Stimulated activated naive CD8-positive, alpha-beta T cell treated with anti-CD3 and anti-CD28 coated beads, Interleukin-15, Interleukin-2, amounts not matched to agents 100 U/mL and 50 U/mL, for 24 hours (primary cell): ENCODE data around the gene PAF1.
"Not testable (repeated sequence)": the region's sequence is repeated elsewhere in the genome, so short reads cannot be mapped to it uniquely, and the experiment has no call there.

ENCODE experiments used
- ATAC-seq: fragments of 150-1000 bp; cut with Tn5 transposase; one replicate; pipeline ENCODE4 v1.10.0; 2021
- DNase-seq: peaks from one replicate; pipeline ENCODE4 v3.0.0; 2021

Gene PAF1

GRCh38 chr19:39352381-39353255, 38.3 kb downstream of the PAF1 start:
- ATAC-seq, result no peak
- DNase-seq, result no peak

- DNase-seq (peak; percentile 35), ATAC-seq (peak; percentile 85)
Measured at GRCh38 chr19:39351537-39352064, 39.3 kb downstream of the PAF1 start.

- DNase-seq (no peak), ATAC-seq (no peak)
Measured at GRCh38 chr19:39350156-39350555, 40.8 kb downstream of the PAF1 start.

- ATAC-seq (no peak), DNase-seq (no peak)
Measured at GRCh38 chr19:39349326-39349725, 41.6 kb downstream of the PAF1 start.

- DNase-seq (no peak), ATAC-seq (peak; percentile 17)
Measured at GRCh38 chr19:39347332-39348164, 43.4 kb downstream of the PAF1 start.

GRCh38 chr19:39345956-39346355, 45.0 kb downstream of the PAF1 start:
- no peak for DNase-seq

GRCh38 chr19:39342647-39343305, 48.1 kb downstream of the PAF1 start:
- DNase-seq, result no peak
- ATAC-seq, result no peak

More at GRCh38 chr19:39345956-39346355, 45.0 kb downstream of the PAF1 start:
- ATAC-seq, result no peak

GRCh38 chr19:39341719-39342604, 48.9 kb downstream of the PAF1 start, which contains the start of gene SAMD4B:
Gene SAMD4B, plus strand, starts transcription at chr19:39342421. Its CDS starts 14,473 bp downstream, at chr19:39356894.
- ATAC-seq, result peak; percentile 94
- peak; percentile 99 for DNase-seq

GRCh38 chr19:39341129-39341718, 49.7 kb downstream of the PAF1 start:
- peak; percentile 27 for DNase-seq
- peak; percentile 0 for ATAC-seq

GRCh38 chr19:39340156-39340555, 50.8 kb downstream of the PAF1 start:
- not testable (repeated sequence) for DNase-seq, ATAC-seq

- no peak for ATAC-seq
- no peak for DNase-seq
Measured at GRCh38 chr19:39339674-39340073, 51.2 kb downstream of the PAF1 start.

GRCh38 chr19:39336483-39336882, 54.4 kb downstream of the PAF1 start:
- DNase-seq, result no peak
- no peak for ATAC-seq
